ENCODE data around the gene TBC1D4. TPM values are rescaled to one million over a fixed set of nuclear protein-coding genes. Genes with fewer than 3 reads are reported as not detected.

The TBC1D4 gene
- polyA plus RNA-seq, 1 of the 3 experiments (the other 2 are of a cell fraction), result 8.8 TPM

- Histone ChIP-seq H3K9me2 (no peaks in the 10 kb centered on the region), H3K9me3 (no peaks in the 10 kb centered on the region), H3K4me1 (ENCODE audit: control insufficient read depth in 1 of 2, insufficient read depth in 2 of 2, low read depth in 1 of 2, low read length in 1 of 2) (peaks cover 4 to 23% of the 10 kb centered on the region in 2 experiments), H3K27me3 (ENCODE audit: insufficient read depth) (no peaks in the 10 kb centered on the region), H3K4me3 (ENCODE audit: low read depth in 2 of 2, low read length in 1 of 2) (no peak overlapping the region), H4K20me1 (ENCODE audit: insufficient read depth) (no peaks in the 10 kb centered on the region; the same call in 1 of the 2 replicates), H3F3A (replicated peaks; ENCODE audit: insufficient read depth) (peaks cover 16% of the 10 kb centered on the region), H3K4me2 (no peak overlapping the region), H3K36me3 (replicated peaks in 1 of 2; ENCODE audit: control insufficient read depth in 1 of 2, insufficient read depth in 2 of 2, low read length in 1 of 2) (no peaks in the 10 kb centered on the region), H3K79me2 (ENCODE audit: insufficient read depth) (no peaks in the 10 kb centered on the region; the same call in none of the 2 replicates), H2AFZ (ENCODE audit: low read depth) (no peak overlapping the region), H3K9ac (no peak overlapping the region), H3K27ac (ENCODE audit: low read depth in 2 of 2, low read length in 1 of 2) (no peak overlapping the region)
- POLR2A ChIA-PET, result no interaction called here
- CTCF ChIA-PET, result interaction anchor here (0.9 to 5.9 kb wide), 6 partner anchors 8 to 179 kb away, joined by 4 to 76 read pairs (median 4); partner anchors contain the start of genes TBC1D4 and UCHL3
- DNase-seq, result no peak
- TF ChIP-seq, protein P1, sequence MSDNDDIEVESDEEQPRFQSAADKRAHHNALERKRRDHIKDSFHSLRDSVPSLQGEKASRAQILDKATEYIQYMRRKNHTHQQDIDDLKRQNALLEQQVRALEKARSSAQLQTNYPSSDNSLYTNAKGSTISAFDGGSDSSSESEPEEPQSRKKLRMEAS (IDR thresholded peaks at IDR 0.05; ENCODE audit: low read depth), result no peak
- TF ChIP-seq SIN3A (IDR thresholded peaks at IDR 0.05; ENCODE audit: borderline replicate concordance, low read depth, low read length), result no peak
- TF ChIP-seq, protein P2, sequence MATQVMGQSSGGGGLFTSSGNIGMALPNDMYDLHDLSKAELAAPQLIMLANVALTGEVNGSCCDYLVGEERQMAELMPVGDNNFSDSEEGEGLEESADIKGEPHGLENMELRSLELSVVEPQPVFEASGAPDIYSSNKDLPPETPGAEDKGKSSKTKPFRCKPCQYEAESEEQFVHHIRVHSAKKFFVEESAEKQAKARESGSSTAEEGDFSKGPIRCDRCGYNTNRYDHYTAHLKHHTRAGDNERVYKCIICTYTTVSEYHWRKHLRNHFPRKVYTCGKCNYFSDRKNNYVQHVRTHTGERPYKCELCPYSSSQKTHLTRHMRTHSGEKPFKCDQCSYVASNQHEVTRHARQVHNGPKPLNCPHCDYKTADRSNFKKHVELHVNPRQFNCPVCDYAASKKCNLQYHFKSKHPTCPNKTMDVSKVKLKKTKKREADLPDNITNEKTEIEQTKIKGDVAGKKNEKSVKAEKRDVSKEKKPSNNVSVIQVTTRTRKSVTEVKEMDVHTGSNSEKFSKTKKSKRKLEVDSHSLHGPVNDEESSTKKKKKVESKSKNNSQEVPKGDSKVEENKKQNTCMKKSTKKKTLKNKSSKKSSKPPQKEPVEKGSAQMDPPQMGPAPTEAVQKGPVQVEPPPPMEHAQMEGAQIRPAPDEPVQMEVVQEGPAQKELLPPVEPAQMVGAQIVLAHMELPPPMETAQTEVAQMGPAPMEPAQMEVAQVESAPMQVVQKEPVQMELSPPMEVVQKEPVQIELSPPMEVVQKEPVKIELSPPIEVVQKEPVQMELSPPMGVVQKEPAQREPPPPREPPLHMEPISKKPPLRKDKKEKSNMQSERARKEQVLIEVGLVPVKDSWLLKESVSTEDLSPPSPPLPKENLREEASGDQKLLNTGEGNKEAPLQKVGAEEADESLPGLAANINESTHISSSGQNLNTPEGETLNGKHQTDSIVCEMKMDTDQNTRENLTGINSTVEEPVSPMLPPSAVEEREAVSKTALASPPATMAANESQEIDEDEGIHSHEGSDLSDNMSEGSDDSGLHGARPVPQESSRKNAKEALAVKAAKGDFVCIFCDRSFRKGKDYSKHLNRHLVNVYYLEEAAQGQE (IDR thresholded peaks at IDR 0.05; ENCODE audit: low read depth, low read length), result no peak
- TF ChIP-seq CHD2 (IDR thresholded peaks at IDR 0.05; ENCODE audit: low read length, partially characterized antibody), result no peak
- WGBS (ENCODE audit: low lambda C conversion rate), result 93% methylated on average over 1 of the region's 1 CpG
Observed at GRCh38 chr13:75370774-75371173, 111.2 kb downstream of the TBC1D4 start.

DNA sequence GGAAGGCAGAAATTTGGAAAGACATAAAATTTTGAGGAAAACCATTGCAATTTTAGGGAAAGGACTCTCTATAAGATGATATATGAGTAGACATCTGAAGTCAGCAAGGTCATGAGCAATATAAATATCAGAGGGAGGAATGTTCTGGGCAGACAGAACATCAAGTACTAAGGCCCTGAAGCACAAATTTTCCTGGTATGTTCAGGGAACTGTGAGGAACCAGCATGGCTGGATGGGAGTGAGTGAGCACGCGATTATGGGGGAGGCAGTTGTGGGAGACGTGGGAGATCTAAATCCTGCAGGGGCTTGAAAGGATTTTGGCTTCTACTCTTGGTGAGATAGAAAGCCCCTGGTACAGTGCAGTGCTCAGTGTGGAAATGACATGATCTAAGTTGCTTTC is 112.0 kb downstream of the TBC1D4 start:
- WGBS (ENCODE audit: low lambda C conversion rate), result 96% methylated on average over 3 of the region's 3 CpGs
- CTCF ChIA-PET, result interaction anchor here (0.9 to 5.9 kb wide), 3 partner anchors 9 to 112 kb away, joined by 4 to 76 read pairs (median 5); partner anchors contain the start of gene TBC1D4
- H3K4me1 ChIP-seq (ENCODE audit: control insufficient read depth in 1 of 2, insufficient read depth in 2 of 2, low read depth in 1 of 2, low read length in 1 of 2), result peaks cover 4 to 23% of the 10 kb centered on the region in 2 experiments

More for the DNA sequence above, 112.0 kb downstream of the TBC1D4 start:
- Histone ChIP-seq H3K27ac (ENCODE audit: low read depth in 2 of 2, low read length in 1 of 2) (no peak overlapping the region), H2AFZ (ENCODE audit: low read depth) (no peak overlapping the region), H3K27me3 (ENCODE audit: insufficient read depth) (no peaks in the 10 kb centered on the region), H4K20me1 (ENCODE audit: insufficient read depth) (no peaks in the 10 kb centered on the region; the same call in 1 of the 2 replicates), H3K79me2 (ENCODE audit: insufficient read depth) (no peaks in the 10 kb centered on the region; the same call in none of the 2 replicates), H3K4me2 (no peak overlapping the region), H3K36me3 (replicated peaks in 1 of 2; ENCODE audit: control insufficient read depth in 1 of 2, insufficient read depth in 2 of 2, low read length in 1 of 2) (no peaks in the 10 kb centered on the region), H3K9me3 (no peaks in the 10 kb centered on the region), H3K9me2 (no peaks in the 10 kb centered on the region), H3K4me3 (ENCODE audit: low read depth in 2 of 2, low read length in 1 of 2) (no peak overlapping the region), H3K9ac (no peak overlapping the region), H3F3A (replicated peaks; ENCODE audit: insufficient read depth) (peaks cover 16% of the 10 kb centered on the region)
- TF ChIP-seq RXRA (IDR thresholded peaks at IDR 0.05; ENCODE audit: borderline replicate concordance, low read depth), result no peak
- no peak for TF ChIP-seq ELF1 (IDR thresholded peaks at IDR 0.05)
- no peak for TF ChIP-seq YY1 (IDR thresholded peaks at IDR 0.05; ENCODE audit: low read depth)
- no peak for TF ChIP-seq NRF1 (IDR thresholded peaks at IDR 0.05; ENCODE audit: low read depth, low read length)
- TF ChIP-seq, protein P3, sequence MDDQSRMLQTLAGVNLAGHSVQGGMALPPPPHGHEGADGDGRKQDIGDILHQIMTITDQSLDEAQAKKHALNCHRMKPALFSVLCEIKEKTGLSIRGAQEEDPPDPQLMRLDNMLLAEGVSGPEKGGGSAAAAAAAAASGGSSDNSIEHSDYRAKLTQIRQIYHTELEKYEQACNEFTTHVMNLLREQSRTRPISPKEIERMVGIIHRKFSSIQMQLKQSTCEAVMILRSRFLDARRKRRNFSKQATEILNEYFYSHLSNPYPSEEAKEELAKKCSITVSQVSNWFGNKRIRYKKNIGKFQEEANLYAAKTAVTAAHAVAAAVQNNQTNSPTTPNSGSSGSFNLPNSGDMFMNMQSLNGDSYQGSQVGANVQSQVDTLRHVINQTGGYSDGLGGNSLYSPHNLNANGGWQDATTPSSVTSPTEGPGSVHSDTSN (IDR thresholded peaks at IDR 0.05), result no peak
- TF ChIP-seq, protein P4, sequence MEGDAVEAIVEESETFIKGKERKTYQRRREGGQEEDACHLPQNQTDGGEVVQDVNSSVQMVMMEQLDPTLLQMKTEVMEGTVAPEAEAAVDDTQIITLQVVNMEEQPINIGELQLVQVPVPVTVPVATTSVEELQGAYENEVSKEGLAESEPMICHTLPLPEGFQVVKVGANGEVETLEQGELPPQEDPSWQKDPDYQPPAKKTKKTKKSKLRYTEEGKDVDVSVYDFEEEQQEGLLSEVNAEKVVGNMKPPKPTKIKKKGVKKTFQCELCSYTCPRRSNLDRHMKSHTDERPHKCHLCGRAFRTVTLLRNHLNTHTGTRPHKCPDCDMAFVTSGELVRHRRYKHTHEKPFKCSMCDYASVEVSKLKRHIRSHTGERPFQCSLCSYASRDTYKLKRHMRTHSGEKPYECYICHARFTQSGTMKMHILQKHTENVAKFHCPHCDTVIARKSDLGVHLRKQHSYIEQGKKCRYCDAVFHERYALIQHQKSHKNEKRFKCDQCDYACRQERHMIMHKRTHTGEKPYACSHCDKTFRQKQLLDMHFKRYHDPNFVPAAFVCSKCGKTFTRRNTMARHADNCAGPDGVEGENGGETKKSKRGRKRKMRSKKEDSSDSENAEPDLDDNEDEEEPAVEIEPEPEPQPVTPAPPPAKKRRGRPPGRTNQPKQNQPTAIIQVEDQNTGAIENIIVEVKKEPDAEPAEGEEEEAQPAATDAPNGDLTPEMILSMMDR (IDR thresholded peaks at IDR 0.05), result no peak
- TF ChIP-seq FOSL2 (IDR thresholded peaks at IDR 0.05; ENCODE audit: borderline replicate concordance, low read depth), result no peak
- no peak for TF ChIP-seq NFIC (IDR thresholded peaks at IDR 0.05; ENCODE audit: borderline replicate concordance)
- no peak for TF ChIP-seq MEF2A (IDR thresholded peaks at IDR 0.05; ENCODE audit: borderline replicate concordance, low read depth)
- no peak for TF ChIP-seq USF2 (IDR thresholded peaks at IDR 0.05; ENCODE audit: borderline replicate concordance, low read depth, low read length)
- no peak for TF ChIP-seq POLR2AphosphoS5 (IDR thresholded peaks at IDR 0.05; ENCODE audit: low read depth, low read length)
- TF ChIP-seq SMC3 (IDR thresholded peaks at IDR 0.05; ENCODE audit: low read depth, low read length), result no peak
- no peak for TF ChIP-seq JUND (IDR thresholded peaks at IDR 0.05)
- no peak for TF ChIP-seq GATA2 (CRISPR knock-in tag; IDR thresholded peaks at IDR 0.05)
- no peak for DNase-seq
- POLR2A ChIA-PET, result no interaction called here

All from SK-N-SH (cell line).